ENCODE data around the gene MAPK8IP3.

Gene MAPK8IP3

GRCh38 chr16:1816396-1817275, 110.6 kb downstream of the MAPK8IP3 start:
- DNase-seq, result no peak

- DNase-seq, result no peak
Observed at GRCh38 chr16:1817276-1817589, 111.2 kb downstream of the MAPK8IP3 start.

- DNase-seq, result no peak
Observed at GRCh38 chr16:1817716-1818115, 111.7 kb downstream of the MAPK8IP3 start.

- no peak for DNase-seq
Observed at GRCh38 chr16:1818204-1818872, 112.3 kb downstream of the MAPK8IP3 start.

- no peak for DNase-seq
Observed at GRCh38 chr16:1818873-1819525, 113.0 kb downstream of the MAPK8IP3 start.

GRCh38 chr16:1819611-1820010, 113.6 kb downstream of the MAPK8IP3 start:
- DNase-seq, result no peak
